Anterior cingulate cortex (tissue), 58 donors: ENCODE data around the gene SLC1A6.
"Not testable (repeated sequence)": the region's sequence is repeated elsewhere in the genome, so short reads cannot be mapped to it uniquely, and the experiment has no call there.

ENCODE experiments used
- DNase-seq, 58 donors: peaks; one replicate each; lab custom pipeline; 2025; lab: John Stamatoyannopoulos, UW

Gene SLC1A6

GRCh38 chr19:14961956-14962685 is 17.5 kb downstream of the SLC1A6 start:
- no peak for DNase-seq

- DNase-seq = no peak
These were observed 20.4 kb downstream of the SLC1A6 start for GRCh38 chr19:14959263-14959662.

DNA sequence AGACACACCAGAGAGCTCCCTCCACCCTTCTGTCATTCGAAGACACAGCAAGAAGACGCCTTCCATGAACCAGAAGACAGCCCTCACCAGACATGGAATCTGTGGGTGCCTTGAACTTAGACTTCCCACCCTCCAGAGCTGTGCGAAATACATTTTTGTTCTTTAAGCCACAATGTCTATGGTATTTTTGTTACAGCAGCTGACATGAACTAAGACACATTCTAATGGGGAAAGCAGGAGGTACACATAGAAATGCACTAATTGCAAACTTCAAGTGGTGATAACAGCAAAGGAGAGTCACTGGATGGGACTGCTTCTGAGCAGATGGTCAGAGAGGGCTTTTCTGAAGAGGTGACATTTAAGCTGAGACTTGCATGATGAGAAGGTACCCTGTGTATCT is 22.2 kb downstream of the SLC1A6 start:
- DNase-seq = no peak

- DNase-seq = no peak
These were observed 25.5 kb downstream of the SLC1A6 start for GRCh38 chr19:14954071-14954655.

GRCh38 chr19:14952767-14953166 is 26.9 kb downstream of the SLC1A6 start:
- no peak for DNase-seq

DNA sequence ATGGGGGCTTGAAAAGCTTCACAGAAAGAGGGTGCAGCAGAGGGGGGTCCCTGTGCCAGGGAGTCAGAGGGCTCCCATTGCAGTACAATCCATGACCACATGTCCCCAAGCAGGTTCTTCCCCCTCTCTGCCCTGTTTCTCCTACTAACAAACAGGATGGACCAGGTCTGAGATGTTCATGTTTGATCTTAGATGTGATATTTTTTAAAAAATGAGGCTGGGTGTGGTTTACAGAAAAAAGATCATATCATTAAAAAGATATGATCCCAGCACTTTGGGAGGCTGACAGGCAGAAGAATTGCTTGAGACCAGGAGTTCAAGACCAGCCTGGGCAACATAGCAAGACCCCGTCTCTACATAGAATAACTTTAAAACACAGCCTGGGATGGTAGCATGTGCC is 29.2 kb downstream of the SLC1A6 start:
- DNase-seq = no peak

GRCh38 chr19:14949876-14950275 is 29.8 kb downstream of the SLC1A6 start:
- DNase-seq = no peak

DNA sequence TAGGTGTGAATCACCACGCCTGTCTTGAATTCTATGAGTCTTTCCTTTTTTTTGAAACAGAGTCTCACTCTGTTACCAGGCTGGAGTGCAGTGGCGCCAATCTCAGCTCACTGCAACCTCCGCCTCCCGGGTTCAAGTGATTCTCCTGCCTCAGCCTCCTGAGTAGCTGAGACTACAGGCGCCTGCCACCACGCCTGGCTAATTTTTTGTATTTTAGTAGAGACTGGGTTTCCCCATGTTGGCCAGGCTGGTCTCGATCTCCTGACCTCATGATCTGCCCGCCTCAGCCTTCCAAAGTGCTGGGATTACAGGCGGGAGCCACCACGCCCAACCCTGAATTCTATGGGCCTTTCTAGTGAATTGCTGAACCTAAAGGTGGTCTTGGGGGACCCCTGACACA is 30.3 kb downstream of the SLC1A6 start:
- not testable (repeated sequence) for DNase-seq

DNA sequence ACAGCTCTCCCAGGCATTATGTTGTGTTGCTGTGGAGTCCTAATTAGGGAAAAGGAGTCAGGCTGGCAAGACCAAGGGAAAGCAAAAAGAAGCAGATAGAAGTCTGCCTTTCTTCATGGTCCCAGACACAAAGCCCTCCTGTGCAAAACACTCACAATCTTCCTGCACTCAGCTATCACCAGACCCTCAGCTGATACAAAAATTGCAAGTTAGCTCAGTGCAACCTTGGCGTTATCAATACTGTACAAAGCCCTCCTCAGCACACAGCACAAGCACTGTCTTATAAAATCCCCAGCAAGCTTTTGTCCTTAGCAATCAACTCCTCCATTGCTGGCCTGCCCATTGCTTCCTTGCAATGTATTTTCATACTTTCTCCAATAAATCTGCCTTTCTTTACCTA is 35.2 kb downstream of the SLC1A6 start:
- DNase-seq = no peak

DNA sequence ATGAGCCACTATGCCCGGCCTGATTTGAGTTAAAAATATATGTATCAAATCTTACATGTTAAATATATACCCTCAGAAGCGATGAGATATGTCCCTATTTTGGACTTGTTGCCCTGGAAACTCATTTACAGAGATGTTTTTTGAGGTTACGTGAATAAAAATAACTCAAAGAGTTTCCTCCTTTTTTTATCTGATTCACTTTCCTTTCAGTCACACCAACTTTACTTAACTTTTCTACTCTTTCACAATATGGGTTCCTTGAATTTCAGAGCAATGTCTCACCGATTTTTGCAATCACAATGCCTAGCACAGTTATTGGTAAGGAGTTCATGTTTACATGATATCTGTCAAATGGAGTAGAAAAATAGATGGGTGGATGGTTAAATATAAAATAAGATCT is 36.1 kb downstream of the SLC1A6 start:
- no peak for DNase-seq

DNA sequence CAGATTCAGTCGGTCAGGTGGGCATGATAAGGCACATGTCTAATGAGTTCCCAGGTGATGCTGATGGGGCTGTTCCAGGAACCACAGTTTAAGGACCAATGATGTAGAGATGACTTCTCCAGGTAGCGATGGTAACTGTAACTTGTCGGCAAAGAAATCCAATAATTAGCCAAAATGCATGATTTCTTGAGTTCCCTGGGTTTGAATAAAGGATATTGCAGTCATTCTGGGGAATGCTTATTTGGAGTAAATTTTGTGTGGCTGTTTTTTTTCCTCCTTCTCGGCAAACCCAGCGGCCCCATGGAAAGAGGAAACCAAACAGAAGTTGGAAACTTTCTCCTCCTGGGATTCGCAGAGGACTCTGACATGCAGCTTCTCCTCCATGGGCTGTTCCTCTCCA is 38.5 kb downstream of the SLC1A6 start, which contains the start of gene OR7C2:
Gene OR7C2 (plus strand): TSS at position 301 of the 400 bp plus-strand sequence. CDS start 0 bp downstream, at position 301.
- no peak for DNase-seq

GRCh38 chr19:14940266-14940665 is 39.4 kb downstream of the SLC1A6 start:
- DNase-seq = no peak

DNA sequence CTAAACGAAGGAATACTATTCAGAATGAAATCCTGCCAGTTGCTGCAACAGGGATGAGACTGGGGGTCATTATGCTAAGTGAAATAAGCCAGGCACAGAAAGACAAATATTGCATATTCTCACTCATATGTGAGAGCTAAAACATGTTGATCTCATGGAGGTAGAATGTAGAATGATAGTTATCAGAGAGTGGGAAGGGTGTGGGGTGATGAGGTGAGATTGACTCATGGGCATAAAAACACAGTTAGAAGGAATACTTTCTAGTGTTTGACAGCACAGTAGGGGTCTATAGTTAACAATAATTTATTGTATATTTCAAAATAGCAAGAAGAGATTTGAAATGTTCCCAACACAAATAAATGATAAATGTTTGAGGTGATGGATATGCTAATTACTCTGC is 46.2 kb downstream of the SLC1A6 start:
- no peak for DNase-seq

DNA sequence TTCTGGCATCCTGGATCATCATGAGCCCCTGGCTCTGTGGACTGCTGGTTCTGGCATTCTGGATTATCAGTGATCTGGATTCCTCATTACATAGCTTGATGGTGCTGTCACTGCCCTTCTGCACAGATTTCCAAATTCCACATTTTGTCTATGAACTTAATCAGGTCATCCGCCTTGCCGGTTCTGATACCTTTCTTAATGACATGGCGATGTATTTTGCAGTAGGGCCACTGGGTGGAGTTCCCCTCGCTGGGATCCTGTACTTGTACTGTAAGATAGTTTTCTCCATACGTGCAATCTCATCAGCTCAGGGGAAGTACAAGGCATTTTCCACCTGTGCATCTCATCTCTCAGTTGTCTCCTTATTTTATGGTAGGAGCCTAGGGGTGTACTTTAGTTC is 62.8 kb downstream of the SLC1A6 start:
- DNase-seq = no peak

- DNase-seq = no peak
These were observed 64.5 kb downstream of the SLC1A6 start for GRCh38 chr19:14915116-14915515.

- DNase-seq = no peak
These were observed 73.0 kb downstream of the SLC1A6 start for GRCh38 chr19:14906711-14907110.

DNA sequence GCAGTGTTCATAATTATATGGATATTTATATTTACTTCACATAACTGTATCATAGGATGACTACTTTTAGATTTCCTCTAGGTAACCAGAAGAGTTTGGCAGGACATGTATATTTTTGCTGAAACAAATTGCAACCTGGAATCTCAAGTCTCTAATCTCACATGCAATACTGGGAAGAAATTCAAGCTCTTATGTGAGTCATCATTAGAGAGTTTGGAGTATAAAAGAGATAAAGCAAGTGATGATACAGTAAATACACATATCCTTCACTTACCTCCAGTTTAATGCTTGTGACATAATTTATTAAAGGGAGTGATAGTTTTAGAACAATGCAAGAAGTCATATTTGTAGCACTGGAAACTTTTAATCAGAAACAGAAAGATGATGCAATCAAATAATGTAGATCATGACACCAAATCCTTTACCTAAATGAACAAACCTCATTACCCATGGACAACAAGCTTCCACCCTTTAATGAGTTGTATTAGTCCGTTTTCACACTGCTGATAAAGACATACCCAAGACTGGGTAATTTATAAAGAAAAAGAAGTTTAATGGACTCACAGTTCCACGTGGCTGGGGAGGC is 77.9 kb downstream of the SLC1A6 start:
- DNase-seq = no peak
